Lower lobe of right lung (tissue), 2 donors: Measurements from ENCODE around the gene TAS2R20. TPM values are rescaled to one million over a fixed set of nuclear protein-coding genes. Genes with fewer than 3 reads are reported as not detected.

Experiments
- ATAC-seq, 2 donors: fragments of 200-7000 bp; cut with Tn5 transposase; one replicate each; pipeline ENCODE4 v1.9.1; 2020 to 2022; ENCODE audit warnings: mild to moderate bottlenecking in 2 of 2, moderate library complexity in 2 of 2
- DNase-seq: peaks from one replicate; pipeline ENCODE4 v3.0.0-alpha.2; 2020
- H3K27ac ChIP-seq: fragments of 200-600 bp; one replicate; pipeline ENCODE4 v1.8.0; 2022
- H3K27me3 ChIP-seq: fragments of 200-600 bp; one replicate; pipeline ENCODE4 v1.8.0; 2022; ENCODE audit warnings: low read depth
- H3K36me3 ChIP-seq: fragments of 200-600 bp; one replicate; pipeline ENCODE4 v1.8.0; 2022; ENCODE audit warnings: mild to moderate bottlenecking
- H3K4me1 ChIP-seq: fragments of 200-600 bp; one replicate; pipeline ENCODE4 v1.8.0; 2022
- H3K4me3 ChIP-seq: fragments of 200-600 bp; one replicate; pipeline ENCODE4 v1.8.0; 2022; ENCODE audit warnings: mild to moderate bottlenecking
- H3K9me3 ChIP-seq: fragments of 200-600 bp; one replicate; pipeline ENCODE4 v1.8.0; 2022
- CTCF ChIP-seq: fragments of 200-600 bp; IDR thresholded peaks from one replicate; pipeline ENCODE4 v1.8.0; 2022; ENCODE audit warnings: antibody characterized with exemption, mild to moderate bottlenecking
- intact Hi-C: fragments of 100-400 bp; cut with DNase I; formaldehyde crosslinking; loops from one replicate; pipeline ENCODE4 v1.11.0; 2022
- total RNA-seq: library from RNA; stranded (reverse); fragmentation: NEBNext Ultra II Directional; extraction: Animal tissue kit (Norgen Biotek cat#: 25700); gene quantifications from one replicate; pipeline ENCODE4 v1.2.1, GENCODE V29; 2021
- donor health status: DM: no; HTN: yes; CAD: no; lungs with severe emphysema.

TAS2R20 gene
- total RNA-seq, 1 donor from 2014 or later = 1.3 TPM

GRCh38 chr12:10968765-10969456 lies 29.2 kb downstream of the TAS2R20 start:
- no peaks in the 10 kb centered on the region for H3K36me3 ChIP-seq
- no peak overlapping the region for H3K4me3 ChIP-seq
- DNase-seq (peak; percentile 44), ATAC-seq (peak; percentile 50 to 55)
- no peak overlapping the region for H3K27ac ChIP-seq
- intact Hi-C loops = no loop called here
- H3K27me3 ChIP-seq = no peaks in the 10 kb centered on the region
- H3K4me1 ChIP-seq = peaks cover 4% of the 10 kb centered on the region
- H3K9me3 ChIP-seq = no peaks in the 10 kb centered on the region
- TF ChIP-seq CTCF = no peak

GRCh38 chr12:10967409-10967808 lies 30.7 kb downstream of the TAS2R20 start:
- intact Hi-C loops = no loop called here
- Histone ChIP-seq H3K4me3 (no peak overlapping the region), H3K9me3 (no peaks in the 10 kb centered on the region), H3K36me3 (no peaks in the 10 kb centered on the region), H3K27me3 (no peaks in the 10 kb centered on the region), H3K4me1 (peaks cover 4% of the 10 kb centered on the region), H3K27ac (no peak overlapping the region)
- TF ChIP-seq CTCF = no peak
- ATAC-seq = no peak
- DNase-seq = no peak

- H3K36me3 ChIP-seq = no peaks in the 10 kb centered on the region
- TF ChIP-seq CTCF = no peak
- no peaks in the 10 kb centered on the region for H3K9me3 ChIP-seq
- intact Hi-C loops = no loop called here
- DNase-seq (no peak), ATAC-seq (no peak)
- H3K27me3 ChIP-seq = no peaks in the 10 kb centered on the region
- no peak overlapping the region for H3K4me3 ChIP-seq
- H3K4me1 ChIP-seq = peaks cover 4% of the 10 kb centered on the region
- H3K27ac ChIP-seq = no peak overlapping the region
Measured at GRCh38 chr12:10966314-10966713, 31.8 kb downstream of the TAS2R20 start.

GRCh38 chr12:10965476-10965875 lies 32.6 kb downstream of the TAS2R20 start:
- Histone ChIP-seq H3K9me3 (no peaks in the 10 kb centered on the region), H3K27me3 (no peaks in the 10 kb centered on the region), H3K36me3 (no peaks in the 10 kb centered on the region), H3K4me3 (no peak overlapping the region), H3K4me1 (peaks cover 4% of the 10 kb centered on the region), H3K27ac (no peak overlapping the region)
- DNase-seq (no peak), ATAC-seq (no peak)
- no peak for TF ChIP-seq CTCF
- intact Hi-C loops = no loop called here

- H3K27me3 ChIP-seq = no peaks in the 10 kb centered on the region
Measured at GRCh38 chr12:10960211-10960610, 37.9 kb downstream of the TAS2R20 start.

More at GRCh38 chr12:10960211-10960610, 37.9 kb downstream of the TAS2R20 start:
- intact Hi-C loops = no loop called here
- no peaks in the 10 kb centered on the region for H3K36me3 ChIP-seq
- no peak overlapping the region for H3K27ac ChIP-seq
- ATAC-seq (no peak), DNase-seq (no peak)
- no peaks in the 10 kb centered on the region for H3K4me1 ChIP-seq
- TF ChIP-seq CTCF = no peak
- no peak overlapping the region for H3K4me3 ChIP-seq
- peaks cover 5% of the 10 kb centered on the region for H3K9me3 ChIP-seq
